Measurements from ENCODE around the gene MAPK4.

Gene MAPK4

DNA sequence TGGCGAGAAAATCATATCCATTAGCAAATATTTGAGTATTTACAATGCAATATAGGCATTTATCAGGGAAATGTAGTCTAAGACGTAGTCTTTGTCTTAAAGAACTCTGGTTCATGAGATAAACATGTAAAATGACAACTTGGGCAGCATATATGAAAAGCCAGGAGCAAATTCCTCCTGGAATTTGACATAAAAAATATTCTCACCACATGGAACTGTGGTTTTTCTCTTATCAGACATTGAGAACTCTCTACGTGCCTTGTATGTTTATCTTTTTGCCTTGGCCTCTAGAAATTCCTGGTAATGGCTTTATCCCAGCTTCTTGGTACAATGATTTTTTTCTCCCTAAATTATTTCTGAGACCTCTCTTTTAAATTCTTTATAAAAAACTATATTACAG is 2.8 kb downstream of the MAPK4 start:
- no peaks in the 10 kb centered on the region for H3K36me3 ChIP-seq (ENCODE audit: low read length)
- H3K4me3 ChIP-seq (ENCODE audit: insufficient read depth, low read length, poor library complexity, severe bottlenecking): no peak overlapping the region
- no peak overlapping the region for H2AFZ ChIP-seq (ENCODE audit: low read depth, low read length, severe bottlenecking)
- no peaks in the 10 kb centered on the region for H3K79me2 ChIP-seq (ENCODE audit: insufficient read depth, low read length)
- no peaks in the 10 kb centered on the region for H3F3A ChIP-seq (ENCODE audit: insufficient read depth)
- 0 out of 2 replicates have a peak, but pooled peaks cover 2% of the 10 kb centered on the region for H3K27me3 ChIP-seq (ENCODE audit: low read length)
- no peaks in the 10 kb centered on the region for H3K9me3 ChIP-seq (ENCODE audit: insufficient read depth, low read length)
- H3K9me2 ChIP-seq (replicated peaks; ENCODE audit: insufficient read depth, low read length): no peaks in the 10 kb centered on the region
- no peak overlapping the region for H3K9ac ChIP-seq (ENCODE audit: low read length)
- TF ChIP-seq EZH2phosphoT487 (conservative IDR thresholded peaks at IDR 0.05; ENCODE audit: low read length): no peak
- TF ChIP-seq, protein P1, sequence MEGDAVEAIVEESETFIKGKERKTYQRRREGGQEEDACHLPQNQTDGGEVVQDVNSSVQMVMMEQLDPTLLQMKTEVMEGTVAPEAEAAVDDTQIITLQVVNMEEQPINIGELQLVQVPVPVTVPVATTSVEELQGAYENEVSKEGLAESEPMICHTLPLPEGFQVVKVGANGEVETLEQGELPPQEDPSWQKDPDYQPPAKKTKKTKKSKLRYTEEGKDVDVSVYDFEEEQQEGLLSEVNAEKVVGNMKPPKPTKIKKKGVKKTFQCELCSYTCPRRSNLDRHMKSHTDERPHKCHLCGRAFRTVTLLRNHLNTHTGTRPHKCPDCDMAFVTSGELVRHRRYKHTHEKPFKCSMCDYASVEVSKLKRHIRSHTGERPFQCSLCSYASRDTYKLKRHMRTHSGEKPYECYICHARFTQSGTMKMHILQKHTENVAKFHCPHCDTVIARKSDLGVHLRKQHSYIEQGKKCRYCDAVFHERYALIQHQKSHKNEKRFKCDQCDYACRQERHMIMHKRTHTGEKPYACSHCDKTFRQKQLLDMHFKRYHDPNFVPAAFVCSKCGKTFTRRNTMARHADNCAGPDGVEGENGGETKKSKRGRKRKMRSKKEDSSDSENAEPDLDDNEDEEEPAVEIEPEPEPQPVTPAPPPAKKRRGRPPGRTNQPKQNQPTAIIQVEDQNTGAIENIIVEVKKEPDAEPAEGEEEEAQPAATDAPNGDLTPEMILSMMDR (IDR thresholded peaks at IDR 0.05; ENCODE audit: insufficient read depth, low read length, poor library complexity, severe bottlenecking): no peak
- H4K20me1 ChIP-seq (ENCODE audit: low read depth, low read length): no peaks in the 10 kb centered on the region
- no peak overlapping the region for H3K27ac ChIP-seq (ENCODE audit: low read depth, low read length)
- no peak overlapping the region for H3K4me2 ChIP-seq (ENCODE audit: low read depth, low read length, poor library complexity, severe bottlenecking)

GRCh38 chr18:50563376-50563775 is 3.5 kb downstream of the MAPK4 start:
- no peak overlapping the region for H3K4me2 ChIP-seq (ENCODE audit: low read depth, low read length, poor library complexity, severe bottlenecking)
- H3K27me3 ChIP-seq (ENCODE audit: low read length): 0 out of 2 replicates have a peak, but pooled peaks cover 2% of the 10 kb centered on the region
- H3F3A ChIP-seq (ENCODE audit: insufficient read depth): no peaks in the 10 kb centered on the region
- no peak for TF ChIP-seq EZH2phosphoT487 (conservative IDR thresholded peaks at IDR 0.05; ENCODE audit: low read length)
- TF ChIP-seq, protein P1 (IDR thresholded peaks at IDR 0.05; ENCODE audit: insufficient read depth, low read length, poor library complexity, severe bottlenecking): no peak
- no peaks in the 10 kb centered on the region for H3K79me2 ChIP-seq (ENCODE audit: insufficient read depth, low read length)
- H3K9ac ChIP-seq (ENCODE audit: low read length): no peak overlapping the region
- H3K27ac ChIP-seq (ENCODE audit: low read depth, low read length): no peak overlapping the region
- no peaks in the 10 kb centered on the region for H3K9me2 ChIP-seq (replicated peaks; ENCODE audit: insufficient read depth, low read length)
- no peaks in the 10 kb centered on the region for H4K20me1 ChIP-seq (ENCODE audit: low read depth, low read length)
- no peak overlapping the region for H2AFZ ChIP-seq (ENCODE audit: low read depth, low read length, severe bottlenecking)
- H3K4me3 ChIP-seq (ENCODE audit: insufficient read depth, low read length, poor library complexity, severe bottlenecking): no peak overlapping the region
- no peaks in the 10 kb centered on the region for H3K9me3 ChIP-seq (ENCODE audit: insufficient read depth, low read length)
- no peaks in the 10 kb centered on the region for H3K36me3 ChIP-seq (ENCODE audit: low read length)

DNA sequence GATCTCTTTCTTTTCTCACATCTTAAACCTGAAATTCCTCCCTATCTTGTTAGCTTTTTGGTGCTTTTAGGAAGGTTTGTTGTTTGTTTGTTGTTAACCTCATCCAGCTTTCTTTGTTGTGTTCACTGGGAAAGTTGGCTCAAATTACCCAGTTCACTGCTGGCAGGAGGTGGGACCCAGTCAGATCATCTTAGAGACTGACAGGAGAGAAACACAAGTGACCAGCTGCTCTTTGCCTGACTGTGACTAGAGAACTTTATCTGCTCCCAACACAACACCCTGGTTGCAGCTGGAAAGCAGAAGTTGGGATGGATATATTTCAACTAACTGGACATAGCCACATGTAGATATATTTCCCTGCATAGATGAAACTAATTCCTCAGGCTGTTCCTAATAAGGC is 10.0 kb downstream of the MAPK4 start:
- no peaks in the 10 kb centered on the region for H3K27me3 ChIP-seq (ENCODE audit: low read length)
- no peaks in the 10 kb centered on the region for H3F3A ChIP-seq (ENCODE audit: insufficient read depth)
- H3K4me2 ChIP-seq (ENCODE audit: low read depth, low read length, poor library complexity, severe bottlenecking): no peak overlapping the region
- H3K9me3 ChIP-seq (ENCODE audit: insufficient read depth, low read length): no peaks in the 10 kb centered on the region
- no peaks in the 10 kb centered on the region for H3K9me2 ChIP-seq (replicated peaks; ENCODE audit: insufficient read depth, low read length)
- H3K79me2 ChIP-seq (ENCODE audit: insufficient read depth, low read length): no peaks in the 10 kb centered on the region
- TF ChIP-seq, protein P1 (IDR thresholded peaks at IDR 0.05; ENCODE audit: insufficient read depth, low read length, poor library complexity, severe bottlenecking): no peak
- no peak for TF ChIP-seq EZH2phosphoT487 (conservative IDR thresholded peaks at IDR 0.05; ENCODE audit: low read length)
- H3K27ac ChIP-seq (ENCODE audit: low read depth, low read length): no peak overlapping the region
- H3K9ac ChIP-seq (ENCODE audit: low read length): no peak overlapping the region
- H2AFZ ChIP-seq (ENCODE audit: low read depth, low read length, severe bottlenecking): no peak overlapping the region
- H4K20me1 ChIP-seq (ENCODE audit: low read depth, low read length): no peaks in the 10 kb centered on the region
- no peak overlapping the region for H3K4me3 ChIP-seq (ENCODE audit: insufficient read depth, low read length, poor library complexity, severe bottlenecking)
- no peaks in the 10 kb centered on the region for H3K36me3 ChIP-seq (ENCODE audit: low read length)

Data from SU-DHL-6 (cell line).